GM23338 (cell line): Measurements from ENCODE around the gene DBH. TPM values are rescaled to one million over a fixed set of nuclear protein-coding genes. Genes with fewer than 3 reads are reported as not detected.

Source experiments
- ATAC-seq: fragments of 200-7000 bp; cut with Tn5 transposase; 3 replicates; pipeline ENCODE4 v1.9.1; 2020
- DNase-seq: peaks from one replicate; pipeline ENCODE4 v3.0.0-alpha.2; 2015; ENCODE audit warnings: low spot score
- H2AFZ ChIP-seq: fragments of 200-600 bp; sonication (generic); 2 replicates; pipeline ENCODE4 v1.8.0; 2016; ENCODE audit warnings: antibody characterized with exemption, mild to moderate bottlenecking, moderate library complexity
- H3F3A ChIP-seq: fragments of 200-600 bp; sonication (generic); replicated peaks from 2 replicates; pipeline ENCODE4 v1.8.0; 2017; ENCODE audit warnings: antibody characterized with exemption, mixed run types, low read depth
- H3K27ac ChIP-seq: fragments of 200-600 bp; sonication (generic); 2 replicates; pipeline ENCODE4 v1.6.1; 2016; ENCODE audit warnings: low read depth
- H3K27me3 ChIP-seq: fragments of 200-600 bp; sonication (generic); 2 replicates; pipeline ENCODE4 v1.8.0; 2016; ENCODE audit warnings: mild to moderate bottlenecking, mixed run types, moderate library complexity; ENCODE audit not compliant: insufficient read depth
- H3K36me3 ChIP-seq: fragments of 200-600 bp; sonication (generic); 2 replicates; pipeline ENCODE4 v1.8.0; 2016; ENCODE audit warnings: mild to moderate bottlenecking; ENCODE audit not compliant: insufficient read depth
- H3K4me1 ChIP-seq: fragments of 200-600 bp; sonication (generic); 2 replicates; pipeline ENCODE4 v1.8.0; 2016; ENCODE audit warnings: mild to moderate bottlenecking, moderate library complexity; ENCODE audit not compliant: insufficient read depth
- H3K4me2 ChIP-seq: fragments of 200-600 bp; sonication (generic); 2 replicates; pipeline ENCODE4 v1.7.1; 2017; ENCODE audit warnings: mixed run types
- H3K4me3 ChIP-seq: fragments of 200-600 bp; sonication (generic); 2 replicates; pipeline ENCODE4 v1.6.1; 2016; ENCODE audit warnings: mixed run types
- H3K79me2 ChIP-seq: fragments of 200-600 bp; sonication (generic); replicated peaks from 2 replicates; pipeline ENCODE4 v1.8.0; 2017; ENCODE audit warnings: mild to moderate bottlenecking; ENCODE audit not compliant: insufficient read depth
- H3K9me2 ChIP-seq: fragments of 200-600 bp; sonication (generic); 2 replicates; pipeline ENCODE4 v1.8.0; 2017; ENCODE audit not compliant: insufficient read depth
- H4K20me1 ChIP-seq: fragments of 200-600 bp; sonication (generic); replicated peaks from 2 replicates; pipeline ENCODE4 v1.8.0; 2017; ENCODE audit warnings: mild to moderate bottlenecking; ENCODE audit not compliant: insufficient read depth
- H3K27ac Mint-ChIP-seq: 2 replicates; pipeline ENCODE4 v1.8.0; 2020; ENCODE audit warnings: inconsistent platforms, mild to moderate bottlenecking, moderate library complexity, mixed read lengths
- H3K27me3 Mint-ChIP-seq: 3 replicates; pipeline ENCODE4 v1.8.0; 2022; ENCODE audit warnings: low read depth, mild to moderate bottlenecking, moderate library complexity, mixed read lengths, inconsistent platforms; ENCODE audit not compliant: insufficient read depth, poor library complexity
- H3K36me3 Mint-ChIP-seq: 3 replicates; pipeline ENCODE4 v1.8.0; 2021; ENCODE audit warnings: low read depth, mild to moderate bottlenecking, inconsistent platforms, moderate library complexity, mixed read lengths
- H3K4me1 Mint-ChIP-seq: 3 replicates; pipeline ENCODE4 v1.8.0; 2020; ENCODE audit warnings: mild to moderate bottlenecking, inconsistent platforms, mixed read lengths
- H3K4me3 Mint-ChIP-seq: 3 replicates; pipeline ENCODE4 v1.8.0; 2021; ENCODE audit warnings: moderate library complexity, mild to moderate bottlenecking, inconsistent platforms, mixed read lengths
- H3K9me3 Mint-ChIP-seq: 3 replicates; pipeline ENCODE4 v1.8.0; 2020; ENCODE audit warnings: moderate library complexity, mild to moderate bottlenecking, inconsistent platforms, mixed read lengths
- CREB1 ChIP-seq: fragments of 250-450 bp; sonication (Bioruptor Pico); IDR thresholded peaks from 2 replicates; pipeline ENCODE4 v1.5.0; 2020; ENCODE audit warnings: low read depth, mild to moderate bottlenecking, moderate library complexity
- EZH2phosphoT487 ChIP-seq: fragments of 200-600 bp; sonication (generic); IDR thresholded peaks from one replicate; pipeline ENCODE4 v1.8.1; 2018; ENCODE audit warnings: antibody characterized with exemption; ENCODE audit not compliant: unreplicated experiment
- JUNB ChIP-seq: IDR thresholded peaks from one replicate; pipeline ENCODE4 v1.6.1; 2016; ENCODE audit warnings: antibody characterized with exemption; ENCODE audit not compliant: unreplicated experiment
- NANOG ChIP-seq: IDR thresholded peaks from 2 replicates; pipeline ENCODE4 v1.6.1; 2016; ENCODE audit warnings: antibody characterized with exemption, borderline replicate concordance
- POLR2AphosphoS5 ChIP-seq: IDR thresholded peaks from 2 replicates; pipeline ENCODE4 v1.6.1; 2016; ENCODE audit warnings: antibody characterized with exemption, low read depth
- REST ChIP-seq: IDR thresholded peaks from one replicate; pipeline ENCODE4 v1.6.1; 2018; ENCODE audit warnings: antibody characterized with exemption; ENCODE audit not compliant: unreplicated experiment
- STAT1 ChIP-seq: IDR thresholded peaks from one replicate; pipeline ENCODE4 v1.6.1; 2016; ENCODE audit warnings: antibody characterized with exemption; ENCODE audit not compliant: unreplicated experiment
- polyA plus RNA-seq: library from polyadenylated mRNA; unstranded; fragments of >200 nt; fragmentation: Nextera tagmentation; extraction: Ambion mirVana; gene quantifications from 2 replicates; pipeline ENCODE4 v1.2.1, GENCODE V29; 2016
- total RNA-seq: library from RNA; depleted of rRNA; stranded (reverse); fragments of >200 nt; shearing (Covaris generic); gene quantifications from 2 replicates; pipeline ENCODE4 v1.2.3, GENCODE V29; 2014
- TF ChIP-seq, protein P1 (sequence below): fragments of 250-450 bp; sonication (Bioruptor Pico); IDR thresholded peaks from 2 replicates; pipeline ENCODE4 v1.5.0; 2020; ENCODE audit warnings: mild to moderate bottlenecking, moderate library complexity

Gene DBH
- total and polyA plus RNA-seq, 2 experiments from 2014 or later: 0.08 to 0.24 TPM

DNA sequence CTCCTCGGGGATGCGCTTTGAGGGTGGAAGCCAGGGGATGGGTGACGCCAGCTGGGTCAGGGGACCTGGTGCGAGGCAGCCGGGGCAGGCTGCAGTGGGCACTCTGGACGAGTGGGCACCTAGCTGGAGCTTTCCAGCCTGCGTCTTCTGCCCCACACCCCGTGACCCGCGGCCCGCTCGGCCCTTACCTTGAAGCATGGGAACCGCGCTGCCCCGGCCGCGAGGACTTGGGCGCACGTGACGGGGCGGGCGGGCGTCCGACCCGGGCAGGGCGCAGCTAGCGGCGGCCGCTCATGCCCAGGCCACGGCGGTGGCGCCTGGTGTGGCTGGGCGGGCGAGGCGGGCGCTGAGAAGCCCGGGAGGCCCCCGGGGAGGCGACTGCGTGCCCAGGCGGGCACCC, 27.3 kb upstream of the DBH start (continued):
- TF ChIP-seq, protein P1, sequence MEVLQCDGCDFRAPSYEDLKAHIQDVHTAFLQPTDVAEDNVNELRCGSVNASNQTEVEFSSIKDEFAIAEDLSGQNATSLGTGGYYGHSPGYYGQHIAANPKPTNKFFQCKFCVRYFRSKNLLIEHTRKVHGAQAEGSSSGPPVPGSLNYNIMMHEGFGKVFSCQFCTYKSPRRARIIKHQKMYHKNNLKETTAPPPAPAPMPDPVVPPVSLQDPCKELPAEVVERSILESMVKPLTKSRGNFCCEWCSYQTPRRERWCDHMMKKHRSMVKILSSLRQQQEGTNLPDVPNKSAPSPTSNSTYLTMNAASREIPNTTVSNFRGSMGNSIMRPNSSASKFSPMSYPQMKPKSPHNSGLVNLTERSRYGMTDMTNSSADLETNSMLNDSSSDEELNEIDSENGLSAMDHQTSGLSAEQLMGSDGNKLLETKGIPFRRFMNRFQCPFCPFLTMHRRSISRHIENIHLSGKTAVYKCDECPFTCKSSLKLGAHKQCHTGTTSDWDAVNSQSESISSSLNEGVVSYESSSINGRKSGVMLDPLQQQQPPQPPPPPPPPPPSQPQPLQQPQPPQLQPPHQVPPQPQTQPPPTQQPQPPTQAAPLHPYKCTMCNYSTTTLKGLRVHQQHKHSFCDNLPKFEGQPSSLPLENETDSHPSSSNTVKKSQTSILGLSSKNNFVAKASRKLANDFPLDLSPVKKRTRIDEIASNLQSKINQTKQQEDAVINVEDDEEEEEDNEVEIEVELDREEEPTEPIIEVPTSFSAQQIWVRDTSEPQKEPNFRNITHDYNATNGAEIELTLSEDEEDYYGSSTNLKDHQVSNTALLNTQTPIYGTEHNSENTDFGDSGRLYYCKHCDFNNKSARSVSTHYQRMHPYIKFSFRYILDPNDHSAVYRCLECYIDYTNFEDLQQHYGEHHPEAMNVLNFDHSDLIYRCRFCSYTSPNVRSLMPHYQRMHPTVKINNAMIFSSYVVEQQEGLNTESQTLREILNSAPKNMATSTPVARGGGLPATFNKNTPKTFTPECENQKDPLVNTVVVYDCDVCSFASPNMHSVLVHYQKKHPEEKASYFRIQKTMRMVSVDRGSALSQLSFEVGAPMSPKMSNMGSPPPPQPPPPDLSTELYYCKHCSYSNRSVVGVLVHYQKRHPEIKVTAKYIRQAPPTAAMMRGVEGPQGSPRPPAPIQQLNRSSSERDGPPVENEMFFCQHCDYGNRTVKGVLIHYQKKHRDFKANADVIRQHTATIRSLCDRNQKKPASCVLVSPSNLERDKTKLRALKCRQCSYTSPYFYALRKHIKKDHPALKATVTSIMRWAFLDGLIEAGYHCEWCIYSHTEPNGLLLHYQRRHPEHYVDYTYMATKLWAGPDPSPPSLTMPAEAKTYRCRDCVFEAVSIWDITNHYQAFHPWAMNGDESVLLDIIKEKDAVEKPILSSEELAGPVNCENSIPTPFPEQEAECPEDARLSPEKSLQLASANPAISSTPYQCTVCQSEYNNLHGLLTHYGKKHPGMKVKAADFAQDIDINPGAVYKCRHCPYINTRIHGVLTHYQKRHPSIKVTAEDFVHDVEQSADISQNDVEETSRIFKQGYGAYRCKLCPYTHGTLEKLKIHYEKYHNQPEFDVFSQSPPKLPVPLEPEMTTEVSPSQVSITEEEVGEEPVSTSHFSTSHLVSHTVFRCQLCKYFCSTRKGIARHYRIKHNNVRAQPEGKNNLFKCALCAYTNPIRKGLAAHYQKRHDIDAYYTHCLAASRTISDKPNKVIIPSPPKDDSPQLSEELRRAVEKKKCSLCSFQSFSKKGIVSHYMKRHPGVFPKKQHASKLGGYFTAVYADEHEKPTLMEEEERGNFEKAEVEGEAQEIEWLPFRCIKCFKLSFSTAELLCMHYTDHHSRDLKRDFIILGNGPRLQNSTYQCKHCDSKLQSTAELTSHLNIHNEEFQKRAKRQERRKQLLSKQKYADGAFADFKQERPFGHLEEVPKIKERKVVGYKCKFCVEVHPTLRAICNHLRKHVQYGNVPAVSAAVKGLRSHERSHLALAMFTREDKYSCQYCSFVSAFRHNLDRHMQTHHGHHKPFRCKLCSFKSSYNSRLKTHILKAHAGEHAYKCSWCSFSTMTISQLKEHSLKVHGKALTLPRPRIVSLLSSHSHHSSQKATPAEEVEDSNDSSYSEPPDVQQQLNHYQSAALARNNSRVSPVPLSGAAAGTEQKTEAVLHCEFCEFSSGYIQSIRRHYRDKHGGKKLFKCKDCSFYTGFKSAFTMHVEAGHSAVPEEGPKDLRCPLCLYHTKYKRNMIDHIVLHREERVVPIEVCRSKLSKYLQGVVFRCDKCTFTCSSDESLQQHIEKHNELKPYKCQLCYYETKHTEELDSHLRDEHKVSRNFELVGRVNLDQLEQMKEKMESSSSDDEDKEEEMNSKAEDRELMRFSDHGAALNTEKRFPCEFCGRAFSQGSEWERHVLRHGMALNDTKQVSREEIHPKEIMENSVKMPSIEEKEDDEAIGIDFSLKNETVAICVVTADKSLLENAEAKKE (CRISPR knock-in tag): no peak
- TF ChIP-seq STAT1 (no peak), NANOG (no peak)

DNA sequence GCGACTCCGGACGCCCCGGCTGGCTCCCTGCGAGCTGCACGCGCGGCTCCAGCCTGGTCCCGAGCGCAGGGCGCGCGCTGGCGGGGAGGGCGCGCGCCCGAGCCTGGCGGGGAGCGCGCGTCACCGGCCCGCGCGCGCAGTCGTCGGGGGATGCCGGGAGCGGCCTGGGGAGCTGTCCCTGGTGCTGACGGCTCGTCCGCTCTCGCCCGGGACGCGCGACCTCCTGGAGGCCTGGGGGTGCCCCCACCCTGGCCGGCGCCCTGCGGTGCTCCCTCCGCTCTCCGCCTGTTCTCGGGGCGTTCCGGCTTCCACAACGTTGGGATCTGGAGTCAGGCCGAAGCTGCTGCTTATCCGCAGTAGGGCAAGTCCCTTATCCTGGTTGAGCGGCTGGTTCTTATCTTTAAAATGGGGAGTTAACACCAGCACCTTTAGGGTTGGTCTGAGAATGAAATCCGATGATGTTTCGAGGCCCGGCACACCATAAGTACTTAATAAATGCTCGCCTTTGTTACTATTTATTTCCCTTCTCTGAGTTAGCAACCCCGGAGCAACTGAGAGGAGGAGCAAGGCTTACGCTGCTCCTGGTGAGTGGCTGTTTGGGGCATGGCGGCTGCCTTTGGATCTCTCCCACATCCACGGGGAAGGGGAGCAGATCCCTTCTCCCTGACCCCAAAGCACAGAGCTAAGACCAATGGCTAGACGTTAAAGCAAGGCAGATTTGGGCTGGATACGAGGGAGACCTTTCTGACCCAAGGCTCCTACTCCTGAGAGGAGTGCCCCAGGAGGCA, 26.7 kb upstream of the DBH start, which contains the start of gene FAM163B:
TSS of gene FAM163B (minus strand) at position 79 of the 788 bp plus-strand sequence. CDS start 29,166 bp downstream, outside the sequence.
- H3K27me3 Mint-ChIP-seq: peaks cover 17% of the 10 kb centered on the region
- Histone ChIP-seq H3K4me2 (peak within 1 kb of the TSS; percentile 80; the same call in 1 of the 2 replicates), H3F3A (no peaks in the 10 kb centered on the region), H3K4me1 (no peaks in the 10 kb centered on the region; the same call in 1 of the 2 replicates), H3K9me2 (no peaks in the 10 kb centered on the region), H3K27ac (no peak within 1 kb of the TSS), H3K4me3 (peak within 1 kb of the TSS; percentile 47), H2AFZ (0 out of 2 replicates have a peak within 1 kb of the TSS, but pooled peaks have one; percentile 43), H4K20me1 (no peaks in the 10 kb centered on the region), H3K79me2 (no peaks in the 10 kb centered on the region), H3K27me3 (peaks cover 15% of the 10 kb centered on the region), H3K36me3 (no peaks in the 10 kb centered on the region)
- DNase-seq (peak; percentile 78), ATAC-seq (peak; percentile 77)
- H3K27ac Mint-ChIP-seq: no peak within 1 kb of the TSS
- H3K4me3 Mint-ChIP-seq: peak within 1 kb of the TSS; percentile 72
- peaks cover 12% of the 10 kb centered on the region for H3K4me1 Mint-ChIP-seq
- H3K36me3 Mint-ChIP-seq: no peaks in the 10 kb centered on the region
- H3K9me3 Mint-ChIP-seq: no peaks in the 10 kb centered on the region
- TF ChIP-seq REST (peak; percentile 85), JUNB (no peak), POLR2AphosphoS5 (no peak), STAT1 (no peak), CREB1 (CRISPR knock-in tag) (peak; percentile 45), EZH2phosphoT487 (no peak), NANOG (no peak)
